Stimulated activated CD8-positive, alpha-beta memory T cell treated with anti-CD3 and anti-CD28 coated beads, Interleukin-15, amount 100 ng/mL, for 24 hours (primary cell): ENCODE measurements around the gene GTPBP10.

Source experiments
- DNase-seq: peaks from one replicate; pipeline ENCODE4 v3.0.0-alpha.2; 2020; ENCODE audit warnings: low read depth

The GTPBP10 gene

GRCh38 chr7:90432752-90433151 is 86.2 kb downstream of the GTPBP10 start:
- DNase-seq = no peak

GRCh38 chr7:90433221-90433620 is 86.7 kb downstream of the GTPBP10 start:
- DNase-seq = no peak
